Kidney (tissue), 14 donors: Measurements from ENCODE around the gene UNKL. TPM values are rescaled to one million over a fixed set of nuclear protein-coding genes. Genes with fewer than 3 reads are reported as not detected.

Experiments used
- DNase-seq, 5 donors: peaks; one replicate each; pipeline ENCODE4 v3.0.0-alpha.2; 2013 to 2020
- FAIRE-seq: peaks from 2 replicates; lab custom pipeline; 2012; peaks lifted over from hg19 to GRCh38; lab: Jason Lieb, UNC
- H3K27ac ChIP-seq, 2 donors: one replicate each; pipeline ENCODE4 v1.7.0; 2013; ENCODE audit warnings: low read depth in 2 of 2, low read length in 2 of 2, inconsistent platforms in 1 of 2
- H3K27me3 ChIP-seq: one replicate; pipeline ENCODE4 v1.7.1; 2013; ENCODE audit warnings: low read length, inconsistent platforms; ENCODE audit not compliant: control insufficient read depth, insufficient read depth
- H3K36me3 ChIP-seq, 3 donors: one replicate each; pipeline versions ENCODE4 v1.7.0 to v1.7.1; 2013; ENCODE audit warnings: low read length in 3 of 3, control low read depth in 1 of 3, inconsistent platforms in 1 of 3; ENCODE audit not compliant: insufficient read depth in 3 of 3, control insufficient read depth in 2 of 3
- H3K4me1 ChIP-seq, 3 donors: one replicate each; pipeline versions ENCODE4 v1.7.0 to v1.7.1; 2013; ENCODE audit warnings: low read length in 3 of 3, inconsistent platforms in 1 of 3, low read depth in 1 of 3; ENCODE audit not compliant: control insufficient read depth in 2 of 3, insufficient read depth in 2 of 3
- H3K4me3 ChIP-seq, 3 donors: one replicate each; pipeline versions ENCODE4 v1.7.0 to v1.8.1; 2013; ENCODE audit warnings: low read length in 3 of 3, control low read depth in 1 of 3, inconsistent platforms in 1 of 3
- H3K9ac ChIP-seq, 3 donors: one replicate each; pipeline versions ENCODE4 v1.7.0 to v1.7.1; 2013; ENCODE audit warnings: low read length in 3 of 3, control low read depth in 1 of 3, inconsistent platforms in 1 of 3
- H3K9me3 ChIP-seq, 3 donors: one replicate each; pipeline versions ENCODE4 v1.7.0 to v1.7.1; 2013; ENCODE audit warnings: low read length in 3 of 3, control low read depth in 1 of 3, inconsistent platforms in 1 of 3; ENCODE audit not compliant: control insufficient read depth in 2 of 3, insufficient read depth in 1 of 3
- intact Hi-C: fragments of 100-400 bp; cut with DNase I; formaldehyde crosslinking; loops from one replicate; pipeline ENCODE4 v1.11.1; 2022
- polyA plus RNA-seq: library from polyadenylated mRNA; stranded (reverse); fragments of 350-450 nt; fragmentation: Illumina TruSeq; extraction: RNeasy Lipid Tissue Mini Kit (QIAGEN cat#74804); gene quantifications from one replicate; pipeline ENCODE4 v1.2.3, GENCODE V29; 2014; ENCODE audit warnings: low read depth, low replicate concordance; ENCODE audit not compliant: insufficient read depth
- total RNA-seq: library from RNA; stranded (reverse); fragmentation: NEBNext Ultra II Directional; extraction: Animal tissue kit (Norgen Biotek cat#: 25700); gene quantifications from one replicate; pipeline ENCODE4 v1.2.1, GENCODE V29; 2021
- TF ChIP-seq, protein P1 (sequence below): IDR thresholded peaks from 3 replicates; pipeline ENCODE4 v1.5.1; 2012; ENCODE audit warnings: mild to moderate bottlenecking, moderate library complexity, borderline replicate concordance; ENCODE audit not compliant: insufficient read depth; ENCODE audit errors: extremely low read depth
- donor health status: control.
- donor health status: control.
- donor health status: control.
- donor health status: control.
- donor health status: control.
- donor health status: DM: yes; HTN: yes; CAD: no.
- donor health status: Normal renal cell carcinoma (clear cell type).

Gene UNKL
- total and polyA plus RNA-seq, 2 donors from 2014 or later = 5.5 to 26.0 TPM

GRCh38 chr16:1401061-1401757, 13.3 kb downstream of the UNKL start:
- Histone ChIP-seq H3K4me3 (no peak overlapping the region), H3K27me3 (no peaks in the 10 kb centered on the region), H3K36me3 (peaks cover 0 to 14% (median 10%) of the 10 kb centered on the region in 3 donors), H3K4me1 (no peaks in the 10 kb centered on the region), H3K9me3 (no peaks in the 10 kb centered on the region), H3K9ac (no peak overlapping the region), H3K27ac (no peak overlapping the region)
- FAIRE-seq = no peak
- DNase-seq = no peak
- TF ChIP-seq, protein P1, sequence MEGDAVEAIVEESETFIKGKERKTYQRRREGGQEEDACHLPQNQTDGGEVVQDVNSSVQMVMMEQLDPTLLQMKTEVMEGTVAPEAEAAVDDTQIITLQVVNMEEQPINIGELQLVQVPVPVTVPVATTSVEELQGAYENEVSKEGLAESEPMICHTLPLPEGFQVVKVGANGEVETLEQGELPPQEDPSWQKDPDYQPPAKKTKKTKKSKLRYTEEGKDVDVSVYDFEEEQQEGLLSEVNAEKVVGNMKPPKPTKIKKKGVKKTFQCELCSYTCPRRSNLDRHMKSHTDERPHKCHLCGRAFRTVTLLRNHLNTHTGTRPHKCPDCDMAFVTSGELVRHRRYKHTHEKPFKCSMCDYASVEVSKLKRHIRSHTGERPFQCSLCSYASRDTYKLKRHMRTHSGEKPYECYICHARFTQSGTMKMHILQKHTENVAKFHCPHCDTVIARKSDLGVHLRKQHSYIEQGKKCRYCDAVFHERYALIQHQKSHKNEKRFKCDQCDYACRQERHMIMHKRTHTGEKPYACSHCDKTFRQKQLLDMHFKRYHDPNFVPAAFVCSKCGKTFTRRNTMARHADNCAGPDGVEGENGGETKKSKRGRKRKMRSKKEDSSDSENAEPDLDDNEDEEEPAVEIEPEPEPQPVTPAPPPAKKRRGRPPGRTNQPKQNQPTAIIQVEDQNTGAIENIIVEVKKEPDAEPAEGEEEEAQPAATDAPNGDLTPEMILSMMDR = no peak
- intact Hi-C loops = no loop called here

GRCh38 chr16:1398826-1399581, 15.5 kb downstream of the UNKL start:
- intact Hi-C loops = no loop called here
- Histone ChIP-seq H3K9ac (no peak overlapping the region), H3K36me3 (peaks cover 2 to 14% (median 10%) of the 10 kb centered on the region in 3 donors), H3K27me3 (no peaks in the 10 kb centered on the region), H3K27ac (no peak overlapping the region), H3K4me1 (no peaks in the 10 kb centered on the region), H3K9me3 (no peaks in the 10 kb centered on the region), H3K4me3 (no peak overlapping the region)
- DNase-seq (no peak), FAIRE-seq (no peak)
- TF ChIP-seq, protein P1 = no peak

DNA sequence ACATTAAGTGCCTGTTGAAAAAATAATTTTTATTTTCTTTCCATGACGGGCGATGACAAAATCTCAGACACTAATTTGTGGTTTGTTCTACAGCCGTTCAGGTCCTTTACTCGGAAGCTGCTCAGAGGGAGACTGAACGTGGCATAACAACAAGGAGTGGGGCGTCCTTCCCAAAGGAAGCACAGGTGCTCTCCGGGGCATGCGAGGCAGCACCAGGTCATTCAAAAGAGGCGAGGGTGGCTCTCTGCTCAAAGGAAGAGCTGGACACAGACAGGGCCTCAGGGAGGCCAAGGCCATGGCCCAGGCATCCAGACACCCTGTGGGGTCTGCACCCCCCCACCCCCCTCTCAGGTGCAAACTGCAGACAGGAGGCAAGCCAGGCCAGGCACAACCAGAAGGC, 16.2 kb downstream of the UNKL start:
- no peak overlapping the region for H3K4me3 ChIP-seq
- H3K9ac ChIP-seq = no peak overlapping the region
- H3K36me3 ChIP-seq = peaks cover 2 to 17% (median 10%) of the 10 kb centered on the region in 3 donors
- H3K27me3 ChIP-seq = no peaks in the 10 kb centered on the region
- H3K27ac ChIP-seq = no peak overlapping the region
- no peaks in the 10 kb centered on the region for H3K4me1 ChIP-seq
- no peak for FAIRE-seq
- TF ChIP-seq, protein P1 = no peak
- no peak for DNase-seq
- intact Hi-C loops = no loop called here
- no peaks in the 10 kb centered on the region for H3K9me3 ChIP-seq
